Skin epidermis (tissue), 12 donors: ENCODE results near the gene HMGB4.

Source experiments
- H3K27ac ChIP-seq, 21 experiments: fragments of 200-600 bp; sonication (generic) in 11 of 21; one replicate each; pipeline ENCODE4 v1.5.0; 2020; ENCODE audit warnings: mild to moderate bottlenecking in 3 of 21, inconsistent platforms in 2 of 21, moderate library complexity in 2 of 21
- H3K4me3 ChIP-seq, 7 experiments: fragments of 200-600 bp; sonication (generic) in 2 of 7; one replicate each; pipeline ENCODE4 v1.5.0; 2020; ENCODE audit warnings: inconsistent platforms in 2 of 7, mild to moderate bottlenecking in 2 of 7, moderate library complexity in 1 of 7

Gene HMGB4, protein sequence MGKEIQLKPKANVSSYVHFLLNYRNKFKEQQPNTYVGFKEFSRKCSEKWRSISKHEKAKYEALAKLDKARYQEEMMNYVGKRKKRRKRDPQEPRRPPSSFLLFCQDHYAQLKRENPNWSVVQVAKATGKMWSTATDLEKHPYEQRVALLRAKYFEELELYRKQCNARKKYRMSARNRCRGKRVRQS

DNA sequence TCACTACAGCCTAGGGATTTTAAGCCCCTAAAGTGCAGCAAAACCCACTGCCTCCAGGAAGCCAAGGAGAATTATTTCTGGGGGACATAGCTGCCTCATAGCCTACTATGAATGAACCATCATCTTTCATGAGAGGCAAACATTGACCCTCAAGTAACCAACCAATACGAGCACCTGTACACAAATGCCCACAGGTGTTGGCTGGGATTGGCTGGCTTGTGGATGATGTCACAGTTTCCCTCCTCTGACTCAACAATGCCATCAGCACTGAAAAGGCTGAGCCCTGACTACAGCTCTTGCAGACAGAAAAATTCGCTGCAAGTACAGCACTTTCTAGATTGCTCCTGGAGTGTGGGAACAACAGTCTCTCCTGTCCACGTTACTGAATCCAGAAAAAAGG, at the start of gene HMGB4:
Gene HMGB4 (plus strand): TSS at position 301 of the 400 bp plus-strand sequence. CDS start 113 bp downstream, outside the sequence.
- no peak within 1 kb of the TSS for H3K27ac ChIP-seq
- H3K4me3 ChIP-seq, result no peak within 1 kb of the TSS

DNA sequence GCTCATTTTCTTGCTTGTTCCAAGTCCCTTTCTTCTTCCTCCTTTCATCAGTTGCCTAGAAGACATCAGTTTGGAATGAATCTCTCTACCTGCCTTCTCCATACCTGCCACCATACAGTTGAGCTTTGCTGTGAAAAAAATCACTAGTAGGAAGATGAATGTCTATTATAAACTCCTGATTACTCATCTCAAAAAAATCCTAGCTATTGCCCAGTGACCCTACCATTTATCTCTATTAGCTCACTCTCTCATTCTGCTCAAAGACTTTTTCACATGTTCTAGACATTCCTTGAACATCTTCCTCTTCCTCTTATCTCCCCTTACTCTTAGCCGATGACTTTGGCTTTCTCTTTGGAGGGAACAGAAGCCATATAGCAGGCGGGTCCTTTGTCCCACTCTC, 49.7 kb upstream of the HMGB4 start:
- Histone ChIP-seq H3K4me3 (no peak overlapping the region), H3K27ac (no peak overlapping the region)

DNA sequence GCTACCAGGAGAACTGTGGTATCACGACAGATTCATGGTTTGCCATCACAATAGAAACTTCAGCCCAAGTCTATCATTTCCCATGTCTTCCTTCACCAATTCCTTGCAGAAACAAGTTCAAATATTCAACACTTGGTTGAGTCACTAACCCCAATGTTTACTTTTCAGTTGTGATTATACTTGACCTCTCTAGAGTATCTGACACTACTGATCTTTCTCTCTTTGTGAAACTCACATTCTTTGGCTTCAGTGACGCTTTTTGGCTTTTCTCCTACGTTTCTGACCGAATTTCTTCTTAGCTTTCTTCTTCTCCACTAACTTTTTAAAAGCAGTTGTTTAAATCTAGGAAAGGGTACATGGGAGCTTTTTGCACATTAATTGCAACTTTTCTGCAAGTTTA, 48.8 kb upstream of the HMGB4 start:
- no peak overlapping the region for H3K27ac ChIP-seq
- H3K4me3 ChIP-seq, result no peak overlapping the region

DNA sequence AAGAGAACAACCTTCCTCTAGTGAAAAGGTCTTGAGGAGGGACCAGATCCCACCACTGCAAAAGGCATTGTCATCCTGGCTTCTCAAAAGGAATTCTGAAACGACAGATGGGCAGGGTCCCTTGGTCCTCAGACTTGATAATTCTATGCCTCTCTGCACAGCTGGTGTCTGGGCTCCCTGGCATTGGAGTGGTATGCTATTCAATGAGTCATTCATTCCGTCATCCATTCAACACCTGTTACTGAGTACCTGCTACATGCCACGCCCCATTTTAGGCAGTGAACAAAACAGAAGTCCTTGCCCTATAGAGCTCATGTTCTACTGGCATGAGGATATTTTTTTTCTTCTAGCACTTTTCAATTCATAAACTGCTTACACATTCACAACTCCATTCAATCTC, 45.8 kb upstream of the HMGB4 start:
- Histone ChIP-seq H3K4me3 (no peak overlapping the region), H3K27ac (no peak overlapping the region)

DNA sequence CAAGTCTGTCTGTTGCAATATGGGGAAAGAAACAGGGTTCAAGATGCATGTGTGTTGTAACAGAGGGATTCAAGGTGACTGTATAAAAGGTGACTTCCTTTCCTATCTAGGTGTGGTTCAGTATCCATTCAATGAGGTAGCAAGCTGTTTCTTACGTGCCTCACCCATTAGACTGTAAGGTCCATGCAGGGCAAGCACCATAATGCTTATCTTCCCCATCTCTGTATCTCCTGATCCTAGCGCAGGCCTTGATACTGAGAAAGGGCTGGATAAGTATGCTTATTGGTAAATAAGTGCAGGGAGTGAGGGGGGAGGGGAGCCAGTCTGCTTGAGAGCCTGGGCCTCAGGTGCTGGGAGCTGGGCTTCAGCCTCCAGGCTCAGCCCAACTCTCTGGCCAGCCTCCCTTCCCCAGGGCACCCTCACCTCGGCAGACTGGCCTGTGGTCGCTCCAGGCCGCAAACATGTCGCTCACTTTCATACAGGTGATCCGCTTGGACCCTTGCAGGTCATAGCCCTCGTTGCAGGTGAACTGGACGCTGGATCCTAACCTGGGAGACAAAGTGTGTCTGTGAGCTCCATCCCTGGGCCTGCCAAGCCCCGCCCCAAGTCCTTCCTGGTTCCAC, 44.5 kb upstream of the HMGB4 start:
- Histone ChIP-seq H3K4me3 (no peak overlapping the region), H3K27ac (no peak overlapping the region)

DNA sequence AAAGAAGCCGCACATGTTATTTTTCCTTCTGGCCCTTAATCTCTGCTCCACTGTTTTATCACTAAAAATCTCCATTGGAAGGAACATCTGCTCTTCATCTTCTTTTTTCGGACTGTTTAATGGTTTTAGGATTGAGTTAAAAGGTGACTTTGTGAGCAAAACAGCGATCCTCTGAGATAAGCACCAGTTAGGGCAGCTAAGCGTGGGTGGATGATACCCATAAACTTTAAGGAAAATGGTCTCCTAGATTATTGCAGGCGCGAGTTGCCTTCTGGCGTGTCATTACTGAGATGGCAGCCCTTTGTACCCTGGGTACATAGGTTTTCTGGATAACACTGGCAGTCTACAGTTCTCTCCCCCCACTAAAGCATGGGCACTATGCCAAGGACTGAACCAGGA, 44.0 kb upstream of the HMGB4 start:
- no peak overlapping the region for H3K4me3 ChIP-seq
- no peak overlapping the region for H3K27ac ChIP-seq

DNA sequence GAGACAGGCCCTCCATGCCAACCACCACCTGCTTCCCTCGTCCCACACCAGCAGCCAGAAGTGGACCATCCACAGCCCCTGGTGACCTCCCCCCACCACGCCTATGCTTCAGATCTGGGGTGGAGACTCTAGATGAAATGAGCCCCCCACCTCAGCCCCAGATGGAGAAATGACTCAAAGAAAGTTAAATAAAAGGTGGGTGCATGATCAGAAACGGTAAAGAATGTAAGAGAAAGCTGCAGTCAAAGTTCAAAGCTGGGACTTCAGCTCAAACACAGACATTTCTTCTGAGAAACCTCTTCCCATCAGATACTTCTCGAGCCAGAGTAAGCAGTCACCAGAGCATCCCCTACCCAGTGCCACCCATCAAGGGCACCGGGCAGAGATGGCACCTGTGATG, 43.1 kb upstream of the HMGB4 start:
- no peak overlapping the region for H3K27ac ChIP-seq

DNA sequence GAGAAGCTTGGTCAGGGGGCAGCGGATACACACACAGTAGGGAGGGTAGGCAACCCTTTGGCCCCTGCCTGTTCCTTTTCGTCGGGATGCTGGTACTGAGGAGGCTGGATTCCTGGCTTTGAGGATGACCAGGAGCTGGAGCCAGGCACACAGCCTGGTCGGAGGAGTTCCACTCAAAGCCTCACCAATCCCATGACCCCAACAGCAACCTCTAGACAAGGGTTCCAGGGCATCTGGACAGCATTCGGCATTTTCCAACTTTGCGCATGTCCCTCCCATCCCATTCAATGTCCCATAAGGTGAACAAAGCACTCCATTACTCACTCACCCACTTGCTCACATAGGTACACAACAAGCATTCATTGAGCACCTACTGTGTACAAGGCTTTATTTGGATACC, 42.6 kb upstream of the HMGB4 start:
- Histone ChIP-seq H3K4me3 (no peak overlapping the region), H3K27ac (no peak overlapping the region)

More for the DNA sequence above, 43.1 kb upstream of the HMGB4 start:
- H3K4me3 ChIP-seq, result no peak overlapping the region

DNA sequence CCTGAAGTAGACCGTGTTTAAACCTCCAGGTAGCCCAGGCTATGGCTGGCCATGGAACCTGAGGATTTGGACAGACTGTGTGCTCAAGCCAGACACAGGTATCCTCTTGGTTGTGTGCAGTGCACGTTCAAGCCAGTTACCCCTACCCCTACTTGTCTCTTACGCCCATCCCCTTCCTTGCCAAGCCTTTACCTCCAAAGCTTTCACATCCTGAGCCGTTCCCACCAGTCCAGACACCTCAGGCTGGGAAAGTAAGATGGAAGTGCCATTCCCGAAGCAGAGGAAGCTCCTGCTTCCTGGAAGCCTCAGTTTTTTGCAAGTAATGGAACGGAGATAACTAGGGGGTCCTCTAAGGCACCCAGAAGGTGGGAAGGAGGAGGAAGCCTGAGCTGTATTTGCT, 41.5 kb upstream of the HMGB4 start:
- H3K4me3 ChIP-seq, result no peak overlapping the region
- no peak overlapping the region for H3K27ac ChIP-seq

DNA sequence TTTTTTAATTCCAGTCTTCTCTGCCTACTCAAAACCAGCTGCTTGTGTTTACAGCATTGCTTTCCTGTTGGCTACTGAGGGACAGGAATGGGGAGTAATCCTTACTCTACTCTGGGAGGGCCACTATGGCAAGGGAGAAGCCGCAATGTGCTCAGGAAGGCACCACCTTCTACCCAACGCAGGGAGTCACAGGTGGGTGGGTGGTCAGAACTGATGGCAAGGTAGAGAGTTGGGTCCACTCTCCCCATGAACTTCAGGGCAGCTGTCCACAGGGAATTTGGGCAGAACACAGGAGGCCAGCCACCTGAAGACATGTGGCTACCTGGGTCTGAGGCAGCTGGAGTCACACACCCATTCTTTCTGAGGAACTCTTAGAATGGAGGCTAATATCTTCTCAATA, 40.5 kb upstream of the HMGB4 start:
- Histone ChIP-seq H3K27ac (no peak overlapping the region), H3K4me3 (no peak overlapping the region)

DNA sequence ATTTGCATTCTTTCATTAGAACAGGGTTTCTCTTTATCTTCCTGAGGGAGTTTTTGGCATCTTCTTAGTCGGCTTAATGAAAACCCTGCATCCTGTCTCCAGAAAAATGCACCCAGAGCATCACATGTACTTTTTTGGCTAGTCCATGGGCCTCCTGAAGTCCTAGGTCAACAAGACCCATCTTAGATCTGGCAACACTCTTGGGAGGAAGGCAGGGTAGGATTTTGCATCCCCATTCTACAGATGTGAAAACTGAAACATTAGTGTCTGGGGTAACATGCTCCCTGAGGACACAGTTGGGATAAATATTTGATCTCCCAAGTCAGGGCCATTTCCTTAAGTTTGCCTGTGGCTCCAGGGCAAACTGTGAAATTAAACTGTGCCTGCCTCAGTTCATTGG, 40.0 kb upstream of the HMGB4 start:
- H3K4me3 ChIP-seq, result no peak overlapping the region
- no peak overlapping the region for H3K27ac ChIP-seq

DNA sequence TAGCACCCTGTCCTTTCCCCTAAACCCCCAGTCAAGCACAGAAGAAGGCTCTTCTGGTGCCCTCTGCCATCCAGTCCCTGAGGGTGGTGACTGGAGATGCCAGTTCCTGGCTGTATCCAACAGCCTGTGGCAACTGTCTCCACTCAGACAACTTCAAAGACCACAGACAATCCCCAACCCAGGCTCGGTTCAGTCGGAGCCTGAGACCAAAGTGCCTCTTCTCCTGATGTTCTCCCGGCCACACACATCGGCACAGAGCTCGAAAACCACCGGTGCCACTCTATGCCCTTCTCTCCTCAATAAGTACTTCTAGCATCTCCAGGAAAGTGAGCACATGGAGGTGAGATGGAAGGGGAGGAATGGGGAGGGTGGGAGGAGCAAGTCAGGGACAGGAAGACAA, 39.6 kb upstream of the HMGB4 start:
- no peak overlapping the region for H3K4me3 ChIP-seq

DNA sequence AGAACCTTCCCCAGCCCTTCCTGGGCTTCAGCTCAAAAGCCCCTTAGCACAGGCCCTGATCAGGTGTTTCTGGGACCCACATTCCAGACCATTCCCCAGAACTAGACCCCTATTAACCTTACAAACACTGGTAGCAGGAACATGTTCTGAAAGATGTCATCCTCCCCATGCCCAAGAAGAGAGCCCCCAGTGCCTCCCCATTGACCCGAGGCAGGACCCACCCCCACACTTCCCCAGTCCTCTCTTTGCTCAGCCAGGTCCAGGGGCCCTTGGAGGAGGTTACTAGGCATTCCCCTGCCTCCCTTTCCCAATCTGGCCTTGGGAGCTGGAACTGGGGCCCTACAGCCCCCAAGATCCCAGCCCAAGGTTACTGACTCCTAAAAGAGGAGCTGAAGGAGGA, 38.9 kb upstream of the HMGB4 start:
- no peak overlapping the region for H3K4me3 ChIP-seq
- H3K27ac ChIP-seq, result no peak overlapping the region

More for the DNA sequence above, 39.6 kb upstream of the HMGB4 start:
- H3K27ac ChIP-seq, result no peak overlapping the region

DNA sequence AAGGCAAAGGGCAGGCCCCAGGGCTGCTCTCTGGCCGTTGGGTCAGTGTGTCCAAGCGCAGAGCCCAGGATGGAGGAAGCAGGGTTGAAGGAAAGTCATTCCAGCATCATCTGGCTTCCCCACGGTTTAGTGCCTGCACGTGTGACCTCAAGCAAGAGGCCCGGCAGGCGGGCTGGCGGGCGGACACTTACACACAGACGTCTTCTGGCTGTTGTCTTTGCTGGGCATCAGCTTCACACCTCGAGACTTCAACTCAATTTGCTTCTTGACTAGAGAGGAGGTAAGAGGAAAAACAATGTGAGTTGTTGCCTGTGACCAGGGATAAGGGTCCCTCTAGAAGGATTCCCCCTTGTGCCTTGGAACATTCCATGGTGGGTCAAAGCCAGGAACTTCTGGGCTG, 38.4 kb upstream of the HMGB4 start:
- Histone ChIP-seq H3K27ac (no peak overlapping the region), H3K4me3 (no peak overlapping the region)

DNA sequence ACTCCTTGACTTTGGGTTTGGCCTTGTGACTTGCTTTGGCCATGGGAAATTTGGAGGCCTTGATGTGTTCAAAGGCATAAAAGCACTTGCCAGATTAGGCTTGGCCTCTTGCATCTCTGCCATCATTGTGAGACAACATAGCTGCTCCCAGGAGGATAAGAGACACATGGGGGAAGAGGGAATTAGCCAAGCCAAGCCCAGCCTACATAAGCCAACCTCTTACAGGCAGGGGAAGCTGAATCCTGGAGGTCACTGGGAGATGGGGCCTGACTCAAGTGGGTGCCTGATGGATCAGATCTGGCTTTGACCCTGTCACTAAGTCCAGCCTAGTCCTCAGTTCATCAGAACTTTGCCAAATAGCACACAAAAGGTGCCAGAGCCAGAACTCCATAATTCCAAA, 37.6 kb upstream of the HMGB4 start:
- Histone ChIP-seq H3K4me3 (no peak overlapping the region), H3K27ac (no peak overlapping the region)

DNA sequence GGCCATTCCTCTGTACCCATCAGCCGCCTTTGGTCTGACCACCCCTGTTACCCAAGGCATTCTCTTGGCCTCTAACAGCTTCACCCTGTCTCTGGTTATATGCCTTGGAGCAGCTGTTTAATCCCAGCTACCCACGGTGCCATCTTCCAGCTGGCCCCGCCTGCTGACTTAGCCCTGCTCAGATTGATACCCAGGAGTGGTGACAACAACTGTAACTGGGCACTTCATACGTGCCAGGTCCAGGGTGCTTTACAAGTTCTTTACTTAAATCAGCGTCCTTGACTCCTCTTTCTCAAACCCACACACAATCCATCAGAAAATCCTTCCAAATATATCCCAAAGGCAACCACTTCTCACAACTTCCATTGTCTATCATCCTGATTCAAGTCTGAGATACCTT, 37.2 kb upstream of the HMGB4 start:
- Histone ChIP-seq H3K27ac (no peak overlapping the region), H3K4me3 (no peak overlapping the region)

DNA sequence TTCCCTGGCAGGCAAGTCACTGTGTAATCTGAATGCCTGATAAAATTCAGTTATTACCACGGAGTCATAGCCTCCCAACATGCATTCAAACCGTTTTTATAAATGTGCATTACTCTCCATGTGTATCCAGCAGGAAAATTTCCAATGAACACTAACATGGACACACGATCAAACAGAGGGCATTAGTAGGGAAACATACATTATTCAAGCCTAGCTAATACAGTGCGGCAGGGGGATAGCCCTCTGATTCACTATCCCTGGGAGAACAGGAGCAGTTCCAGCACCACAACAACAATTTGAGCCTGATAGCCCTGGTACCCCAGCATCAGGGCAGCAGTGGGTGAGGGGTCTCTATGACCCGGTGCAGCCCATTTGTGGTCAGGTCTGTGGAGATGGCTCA, 35.8 kb upstream of the HMGB4 start:
- Histone ChIP-seq H3K27ac (no peak overlapping the region), H3K4me3 (no peak overlapping the region)

DNA sequence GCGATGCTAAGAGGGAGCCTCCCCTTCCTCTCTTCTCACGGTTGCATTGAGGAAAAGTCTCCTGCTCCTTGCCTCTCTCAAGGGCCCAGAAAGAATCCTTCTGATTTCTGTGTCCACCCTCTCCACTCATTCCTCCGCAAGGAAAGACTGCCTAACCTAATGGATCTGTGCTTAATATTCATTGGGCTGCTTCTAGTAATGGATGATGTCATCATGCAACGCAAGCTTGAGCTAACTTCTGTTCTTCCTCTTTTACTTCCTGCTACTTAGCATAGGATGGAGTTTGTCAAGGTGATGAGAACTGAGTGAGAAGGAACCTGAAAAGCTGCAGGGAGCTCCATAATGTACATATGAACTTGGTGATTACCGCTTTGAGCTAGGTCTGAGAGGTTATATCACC, 35.2 kb upstream of the HMGB4 start:
- H3K27ac ChIP-seq, result no peak overlapping the region
- no peak overlapping the region for H3K4me3 ChIP-seq

DNA sequence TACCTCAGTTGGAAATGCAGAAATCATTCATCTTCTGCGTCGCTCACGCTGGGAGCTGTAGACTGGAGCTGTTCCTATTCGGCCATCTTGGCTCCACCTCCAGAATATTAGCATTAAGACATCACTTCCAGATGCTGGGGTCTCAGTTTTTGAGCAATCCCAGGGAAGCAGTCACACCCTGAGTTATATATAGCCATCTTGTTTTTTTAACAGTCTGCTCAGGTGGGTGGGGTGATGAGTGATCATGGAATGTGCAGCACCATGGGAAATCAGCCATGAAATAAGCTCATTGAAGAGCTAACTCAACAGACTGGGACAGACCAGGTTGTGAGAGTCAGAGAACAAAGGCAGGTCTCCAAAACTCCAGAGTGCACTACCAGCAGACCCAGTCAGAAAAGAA, 27.0 kb upstream of the HMGB4 start:
- no peak overlapping the region for H3K27ac ChIP-seq
- H3K4me3 ChIP-seq, result no peak overlapping the region

DNA sequence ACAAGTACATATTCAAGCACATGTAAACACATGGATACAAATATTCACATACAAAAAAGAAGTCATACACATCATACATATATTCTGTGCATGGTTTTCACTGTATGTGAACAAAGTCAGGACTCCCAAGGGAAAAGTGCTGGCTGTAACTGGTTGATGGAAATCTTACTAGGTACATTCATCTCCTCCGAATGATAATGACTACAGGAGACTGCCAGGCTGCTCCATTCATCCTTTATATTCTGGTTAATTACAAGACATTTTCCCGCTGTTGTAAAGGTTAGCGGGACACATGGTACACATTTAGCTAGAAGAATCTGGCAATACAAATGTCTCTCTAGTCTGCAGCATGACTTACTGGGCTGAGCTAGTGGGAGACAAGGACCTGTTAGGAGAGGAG, 26.2 kb upstream of the HMGB4 start:
- H3K27ac ChIP-seq, result no peak overlapping the region
- no peak overlapping the region for H3K4me3 ChIP-seq

DNA sequence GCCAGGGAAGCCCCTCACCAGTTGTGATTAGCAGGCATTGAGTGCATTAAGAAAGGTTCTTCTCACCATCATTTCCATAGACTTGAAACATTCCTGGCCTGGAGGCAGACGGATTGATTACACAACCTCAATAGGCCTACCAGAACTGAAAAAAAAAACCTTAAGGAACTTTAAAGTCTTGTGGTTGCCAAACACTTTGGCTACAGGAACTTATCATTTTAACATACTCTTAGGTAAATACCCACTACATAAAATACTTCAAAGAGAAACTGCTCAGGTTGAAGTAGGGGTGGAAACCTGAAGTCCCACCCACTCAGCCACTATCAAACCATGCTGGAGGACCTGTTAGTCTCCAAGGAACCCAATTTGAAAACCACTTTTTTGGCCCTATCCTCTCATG, 22.4 kb upstream of the HMGB4 start:
- no peak overlapping the region for H3K4me3 ChIP-seq
- H3K27ac ChIP-seq, result no peak overlapping the region

DNA sequence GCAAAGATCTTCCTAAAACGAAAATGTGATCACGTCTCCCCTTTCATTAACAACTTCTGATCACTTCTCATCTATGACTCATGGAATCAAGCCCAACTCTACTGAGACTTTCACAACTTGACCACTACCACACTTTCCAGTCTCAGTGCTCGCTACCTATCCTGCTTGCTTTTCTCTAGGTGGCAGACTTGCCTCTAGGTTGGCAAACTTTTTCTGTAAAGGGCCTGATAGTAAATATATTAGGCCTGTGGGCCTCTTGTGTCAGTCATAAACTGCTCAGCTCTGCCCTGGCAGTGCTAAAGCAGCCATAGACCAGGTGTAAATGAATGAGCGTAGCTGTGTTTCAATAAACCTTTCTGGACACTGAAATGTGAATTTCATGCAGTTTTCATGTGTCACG, 21.5 kb upstream of the HMGB4 start:
- no peak overlapping the region for H3K4me3 ChIP-seq
- no peak overlapping the region for H3K27ac ChIP-seq
